ENCODE results near the gene PHAF1. TPM values are rescaled to one million over a fixed set of nuclear protein-coding genes. Genes with fewer than 3 reads are reported as not detected.
A peak's percentile ranks its signal among the peaks of the same experiment; 100 is the strongest.

PHAF1 gene
- total and polyA plus RNA-seq, 2 of the 8 experiments (the other 6 are each of a cell fraction or from before 2014, with no cell fraction given): 18.6 to 26.4 TPM

- TF ChIP-seq SP2 (IDR thresholded peaks at IDR 0.05; ENCODE audit: low read length) (no peak), KDM4A (IDR thresholded peaks at IDR 0.05; ENCODE audit: low read depth, low read length, severe bottlenecking) (no peak), SP4 (IDR thresholded peaks at IDR 0.05; ENCODE audit: low read length) (no peak), JUN (IDR thresholded peaks at IDR 0.05; ENCODE audit: low read depth, low read length) (no peak), SUZ12 (IDR thresholded peaks at IDR 0.05; ENCODE audit: low read length) (no peak; the same call in 1 of the 2 replicates), TBP (IDR thresholded peaks at IDR 0.05; ENCODE audit: low read depth, low read length) (no peak), GTF2F1 (IDR thresholded peaks at IDR 0.05; ENCODE audit: borderline replicate concordance, low read depth, low read length) (no peak), FOSL1 (IDR thresholded peaks at IDR 0.05; ENCODE audit: insufficient read depth, low read depth, low read length) (no peak), ZNF274 (IDR thresholded peaks at IDR 0.05; ENCODE audit: borderline replicate concordance, extremely low read depth, low read length) (no peak), KDM1A (IDR thresholded peaks at IDR 0.05; ENCODE audit: borderline replicate concordance, low read length) (no peak), TAF7 (optimal IDR thresholded peaks at IDR 0.05; ENCODE audit: borderline replicate concordance, low read depth, low read length) (no peak), USF2 (IDR thresholded peaks at IDR 0.05; ENCODE audit: low read length) (0 out of 2 replicates have a peak, but pooled peaks have one; percentile 7), RFX5 (IDR thresholded peaks at IDR 0.05; ENCODE audit: borderline replicate concordance, low read depth, low read length) (no peak), CBX5 (IDR thresholded peaks at IDR 0.05; ENCODE audit: low read depth, low read length) (no peak), CBX8 (IDR thresholded peaks at IDR 0.05; ENCODE audit: borderline replicate concordance, low read depth, low read length) (no peak)
- TF ChIP-seq, protein P1, sequence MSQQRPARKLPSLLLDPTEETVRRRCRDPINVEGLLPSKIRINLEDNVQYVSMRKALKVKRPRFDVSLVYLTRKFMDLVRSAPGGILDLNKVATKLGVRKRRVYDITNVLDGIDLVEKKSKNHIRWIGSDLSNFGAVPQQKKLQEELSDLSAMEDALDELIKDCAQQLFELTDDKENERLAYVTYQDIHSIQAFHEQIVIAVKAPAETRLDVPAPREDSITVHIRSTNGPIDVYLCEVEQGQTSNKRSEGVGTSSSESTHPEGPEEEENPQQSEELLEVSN (IDR thresholded peaks at IDR 0.05): peak; percentile 76; the same call in 1 of the 2 replicates
Measured at GRCh38 chr16:67164599-67165061, 54.9 kb downstream of the PHAF1 start, which contains the start of gene HSF4 (continued).

Measured in H1 (cell line).